PC-9 (cell line): ENCODE results near the gene MRFAP1L1. TPM values are rescaled to one million over a fixed set of nuclear protein-coding genes. Genes with fewer than 3 reads are reported as not detected.
"Not testable (repeated sequence)": the region's sequence is repeated elsewhere in the genome, so short reads cannot be mapped to it uniquely, and the experiment has no call there.

Experiments
- BruUV-seq: library from RNA; stranded (reverse); fragments of 400-500 nt; replicated peaks from 2 replicates; lab custom pipeline; 2021; lab: Mats Ljungman, UMichigan
- CTCF ChIA-PET: fragments of 300-600 bp; sonication (Branson Sonifier 250); formaldehyde crosslinking; loops from one replicate; lab custom pipeline; 2022; ENCODE audit warnings: antibody characterized with exemption; lab: Charles Lee
- POLR2A ChIA-PET: fragments of 300-600 bp; sonication (Branson Sonifier 250); formaldehyde crosslinking; loops from one replicate; lab custom pipeline; 2022; ENCODE audit warnings: antibody characterized with exemption; ENCODE audit not compliant: unreplicated experiment; lab: Charles Lee
- DNase-seq, 2 experiments: peaks; one replicate each; pipeline versions ENCODE4 v3.0.0 to v3.0.0-alpha.2; 2015 to 2022; ENCODE audit warnings: mixed read lengths in 1 of 2
- H2AFZ ChIP-seq: fragments of 200-600 bp; sonication (generic); 2 replicates; pipeline ENCODE4 v1.8.1; 2017; ENCODE audit warnings: antibody characterized with exemption
- H3F3A ChIP-seq: fragments of 200-600 bp; sonication (generic); 2 replicates; pipeline ENCODE4 v1.8.1; 2017; ENCODE audit warnings: antibody characterized with exemption, mild to moderate bottlenecking, low read depth; ENCODE audit not compliant: insufficient read depth
- H3K27ac ChIP-seq: fragments of 200-600 bp; sonication (generic); 2 replicates; pipeline ENCODE4 v1.6.1; 2016; ENCODE audit warnings: mixed run types
- H3K27me3 ChIP-seq: fragments of 200-600 bp; sonication (generic); 2 replicates; pipeline ENCODE4 v1.6.1; 2016; ENCODE audit warnings: low read depth, mixed run types; ENCODE audit not compliant: insufficient read depth
- H3K36me3 ChIP-seq: fragments of 200-600 bp; sonication (generic); 2 replicates; pipeline ENCODE4 v1.6.1; 2016; ENCODE audit warnings: low read depth, mixed run types
- H3K4me1 ChIP-seq: fragments of 200-600 bp; sonication (generic); replicated peaks from 2 replicates; pipeline ENCODE4 v1.6.1; 2016; ENCODE audit warnings: mixed run types; ENCODE audit not compliant: insufficient read depth
- H3K4me2 ChIP-seq: fragments of 200-600 bp; sonication (generic); 2 replicates; pipeline ENCODE4 v1.6.1; 2017; ENCODE audit warnings: mixed run types
- H3K4me3 ChIP-seq: fragments of 200-600 bp; sonication (generic); 2 replicates; pipeline ENCODE4 v1.6.1; 2016; ENCODE audit warnings: mixed run types
- H3K79me2 ChIP-seq: fragments of 200-600 bp; sonication (generic); 2 replicates; pipeline ENCODE4 v1.6.1; 2017; ENCODE audit warnings: low read depth, mixed run types
- H3K9me2 ChIP-seq: fragments of 200-600 bp; sonication (generic); 2 replicates; pipeline ENCODE4 v1.8.1; 2017; ENCODE audit warnings: mild to moderate bottlenecking; ENCODE audit not compliant: insufficient read depth
- H3K9me3 ChIP-seq: fragments of 200-600 bp; sonication (generic); 2 replicates; pipeline ENCODE4 v1.8.1; 2016; ENCODE audit warnings: low read depth; ENCODE audit not compliant: insufficient read depth
- H4K20me1 ChIP-seq: fragments of 200-600 bp; sonication (generic); 2 replicates; pipeline ENCODE4 v1.8.1; 2017; ENCODE audit not compliant: insufficient read depth
- CTCF ChIP-seq: fragments of 200-600 bp; sonication (generic); conservative IDR thresholded peaks from 2 replicates; pipeline ENCODE4 v1.6.1; 2017; ENCODE audit warnings: mixed run types, antibody characterized with exemption, mild to moderate bottlenecking, moderate library complexity
- EZH2 ChIP-seq: fragments of 200-600 bp; sonication (generic); IDR thresholded peaks from 2 replicates; pipeline ENCODE4 v1.8.0; 2017; ENCODE audit warnings: antibody characterized with exemption, low read depth
- intact Hi-C: fragments of 100-400 bp; cut with micrococcal nuclease; formaldehyde crosslinking; loops from one replicate; pipeline ENCODE4 v1.10.0; 2022; ENCODE audit not compliant: unreplicated experiment
- total RNA-seq: library from RNA; stranded (reverse); gene quantifications from 2 replicates; pipeline ENCODE4 v1.2.3, GENCODE V29; 2021

MRFAP1L1 gene
- total RNA-seq, 1 experiment from 2014 or later = 51.4 TPM

- TF ChIP-seq EZH2 (no peak), CTCF (no peak)
- ChIA-PET CTCF (interaction anchor here (0.6 kb wide), 1 partner anchor 25 kb away, joined by 5 read pairs; no protein-coding TSS in a partner anchor), POLR2A (no interaction called here)
- peaks cover 20% of the 10 kb centered on the region for H3K4me1 ChIP-seq
- H3K36me3 ChIP-seq = no peaks in the 10 kb centered on the region
- no TSS peak for BruUV-seq
- no peaks in the 10 kb centered on the region for H4K20me1 ChIP-seq
- no peaks in the 10 kb centered on the region for H3K9me3 ChIP-seq
- H3K4me2 ChIP-seq = no peak overlapping the region
- no peak overlapping the region for H3K4me3 ChIP-seq
- H2AFZ ChIP-seq = no peak overlapping the region
- no peak overlapping the region for H3K27ac ChIP-seq
- DNase-seq = no peak
- H3K27me3 ChIP-seq = no peaks in the 10 kb centered on the region
- intact Hi-C loops = no loop called here
- 0 out of 2 replicates have a peak, but pooled peaks cover 2% of the 10 kb centered on the region for H3K79me2 ChIP-seq
- no peaks in the 10 kb centered on the region for H3K9me2 ChIP-seq
- H3F3A ChIP-seq = peaks cover 5% of the 10 kb centered on the region; the same call in 1 of the 2 replicates
Observed at GRCh38 chr4:6728320-6729029, 18.8 kb upstream of the MRFAP1L1 start.

GRCh38 chr4:6727943-6728250 lies 18.2 kb upstream of the MRFAP1L1 start:
- Histone ChIP-seq H3K9me2 (no peaks in the 10 kb centered on the region), H3K36me3 (no peaks in the 10 kb centered on the region), H4K20me1 (no peaks in the 10 kb centered on the region), H3K4me2 (no peak overlapping the region), H3K79me2 (no peaks in the 10 kb centered on the region), H3K9me3 (no peaks in the 10 kb centered on the region), H3F3A (peaks cover 2% of the 10 kb centered on the region; the same call in 1 of the 2 replicates), H3K4me3 (no peak overlapping the region), H2AFZ (no peak overlapping the region), H3K27me3 (no peaks in the 10 kb centered on the region), H3K27ac (no peak overlapping the region), H3K4me1 (peaks cover 14% of the 10 kb centered on the region)
- ChIA-PET CTCF (no interaction called here), POLR2A (no interaction called here)
- intact Hi-C loops = no loop called here
- no peak for TF ChIP-seq EZH2
- TF ChIP-seq CTCF = no peak
- BruUV-seq = no TSS peak
- no peak for DNase-seq

- intact Hi-C loops = no loop called here
- H3K27ac ChIP-seq = no peak overlapping the region
- no peaks in the 10 kb centered on the region for H3F3A ChIP-seq
- ChIA-PET CTCF (no interaction called here), POLR2A (no interaction called here)
- H3K9me3 ChIP-seq = no peaks in the 10 kb centered on the region
- peaks cover 8% of the 10 kb centered on the region for H3K4me1 ChIP-seq
- BruUV-seq = no TSS peak
- DNase-seq = no peak
- no peaks in the 10 kb centered on the region for H3K9me2 ChIP-seq
- H3K4me2 ChIP-seq = no peak overlapping the region
- no peaks in the 10 kb centered on the region for H4K20me1 ChIP-seq
- H2AFZ ChIP-seq = no peak overlapping the region
- H3K79me2 ChIP-seq = no peaks in the 10 kb centered on the region
- no peaks in the 10 kb centered on the region for H3K36me3 ChIP-seq
- no peaks in the 10 kb centered on the region for H3K27me3 ChIP-seq
- no peak for TF ChIP-seq CTCF
- no peak for TF ChIP-seq EZH2
- no peak overlapping the region for H3K4me3 ChIP-seq
Observed at GRCh38 chr4:6727081-6727942, 17.6 kb upstream of the MRFAP1L1 start.

GRCh38 chr4:6725427-6725961 lies 15.8 kb upstream of the MRFAP1L1 start:
- H3K27me3 ChIP-seq, CTCF ChIA-PET: not testable (repeated sequence)

More at GRCh38 chr4:6725427-6725961, 15.8 kb upstream of the MRFAP1L1 start:
- DNase-seq, H3K9me2 ChIP-seq, intact Hi-C loops, BruUV-seq, H3F3A ChIP-seq, H4K20me1 ChIP-seq, H3K27ac ChIP-seq, POLR2A ChIA-PET, H3K4me2 ChIP-seq, H2AFZ ChIP-seq, H3K4me1 ChIP-seq, H3K36me3 ChIP-seq, H3K4me3 ChIP-seq, H3K79me2 ChIP-seq, H3K9me3 ChIP-seq: not testable (repeated sequence)
